Activated T-helper 2 cell treated with anti-CD3 and anti-CD28 coated beads, Interferon-gamma antibody, Interleukin-2, Interleukin-4, amounts not matched to agents 10 μg/mL and 5 μg/mL and 100 μg/mL, durations not matched to agents 14 hours and 24 hours and 36 hours (primary cell): ENCODE measurements around the gene HMX3. TPM values are rescaled to one million over a fixed set of nuclear protein-coding genes. Genes with fewer than 3 reads are reported as not detected.

ENCODE experiments used
- DNase-seq: peaks from one replicate; pipeline ENCODE4 v3.0.0; 2021; ENCODE audit warnings: low spot score
- H3K27ac Mint-ChIP-seq: one replicate; pipeline ENCODE4 v1.8.0; 2021; ENCODE audit warnings: mixed read lengths
- H3K27me3 Mint-ChIP-seq: one replicate; pipeline ENCODE4 v1.8.0; 2021; ENCODE audit warnings: low read depth, mixed read lengths
- H3K36me3 Mint-ChIP-seq: one replicate; pipeline ENCODE4 v1.8.0; 2021; ENCODE audit warnings: low read depth, mixed read lengths
- H3K4me1 Mint-ChIP-seq: one replicate; pipeline ENCODE4 v1.8.0; 2021; ENCODE audit warnings: low read depth, mixed read lengths
- H3K4me3 Mint-ChIP-seq: one replicate; pipeline ENCODE4 v1.8.0; 2021; ENCODE audit warnings: low read depth, mild to moderate bottlenecking, moderate library complexity, mixed read lengths
- H3K9me3 Mint-ChIP-seq: one replicate; pipeline ENCODE4 v1.8.0; 2021; ENCODE audit warnings: mixed read lengths
- intact Hi-C: fragments of 100-400 bp; cut with micrococcal nuclease; formaldehyde crosslinking; loops from one replicate; pipeline ENCODE4 v1.15.1; 2023
- total RNA-seq: library from RNA; stranded (reverse); gene quantifications from 2 replicates; pipeline ENCODE4 v1.2.3, GENCODE V29; 2022

The HMX3 gene
- total RNA-seq, 1 donor from 2014 or later = not detected

DNA sequence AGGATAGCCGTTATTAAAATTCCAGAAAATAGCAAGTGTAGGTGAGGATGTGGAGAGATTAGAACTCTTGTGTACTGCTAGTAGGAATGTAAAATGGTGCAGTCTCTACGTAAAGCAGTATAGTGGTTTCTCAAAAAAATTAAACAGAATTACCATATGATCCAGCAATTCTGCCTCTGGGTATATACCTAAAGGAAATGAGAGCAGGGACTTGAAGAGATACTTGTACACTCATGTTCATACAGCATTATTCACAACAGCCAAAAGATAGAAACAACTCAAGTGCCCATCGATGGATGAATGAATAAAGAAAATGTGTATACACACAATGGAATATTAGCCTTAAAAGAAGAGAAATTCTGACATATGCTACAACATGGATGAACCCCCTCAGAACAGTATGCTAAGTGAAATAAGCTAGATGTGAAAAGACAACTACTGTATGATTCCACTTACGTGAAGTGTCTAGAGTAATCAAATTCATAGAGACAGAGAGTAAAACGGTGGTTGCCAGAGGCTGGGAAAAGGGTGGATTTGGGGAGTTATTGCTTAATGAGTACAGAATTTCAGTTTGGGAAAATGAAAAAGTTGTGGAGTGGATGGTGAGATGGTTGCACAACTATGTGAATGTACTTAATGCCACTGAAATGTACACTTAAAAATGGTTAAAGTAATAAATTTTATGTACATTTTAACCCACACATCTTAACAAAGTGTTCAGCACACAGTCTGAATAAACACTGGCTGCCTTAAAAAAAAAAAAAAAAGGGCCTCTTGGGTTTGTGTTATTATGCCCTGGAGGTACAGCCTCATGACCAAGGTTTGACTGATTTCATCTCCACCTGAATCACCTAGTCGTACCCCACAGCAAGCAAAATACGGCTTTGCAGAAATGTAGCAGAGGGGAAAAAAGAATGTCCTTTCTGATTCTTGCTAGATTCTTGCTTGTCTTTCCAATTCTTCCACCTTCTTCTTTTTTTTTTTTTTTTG is 44.6 kb downstream of the HMX3 start:
- intact Hi-C loops = no loop called here
- Mint-ChIP-seq H3K27me3 (no peaks in the 10 kb centered on the region), H3K4me1 (no peaks in the 10 kb centered on the region), H3K4me3 (no peak overlapping the region), H3K9me3 (peaks cover 27% of the 10 kb centered on the region), H3K36me3 (peaks cover 70% of the 10 kb centered on the region), H3K27ac (no peak overlapping the region)
- no peak for DNase-seq

- Mint-ChIP-seq H3K4me1 (no peaks in the 10 kb centered on the region), H3K27ac (no peak overlapping the region), H3K4me3 (no peak overlapping the region), H3K36me3 (peaks cover 62% of the 10 kb centered on the region), H3K9me3 (peaks cover 36% of the 10 kb centered on the region), H3K27me3 (no peaks in the 10 kb centered on the region)
- intact Hi-C loops = no loop called here
- no peak for DNase-seq
These were observed 48.0 kb downstream of the HMX3 start for GRCh38 chr10:123183724-123184123.

DNA sequence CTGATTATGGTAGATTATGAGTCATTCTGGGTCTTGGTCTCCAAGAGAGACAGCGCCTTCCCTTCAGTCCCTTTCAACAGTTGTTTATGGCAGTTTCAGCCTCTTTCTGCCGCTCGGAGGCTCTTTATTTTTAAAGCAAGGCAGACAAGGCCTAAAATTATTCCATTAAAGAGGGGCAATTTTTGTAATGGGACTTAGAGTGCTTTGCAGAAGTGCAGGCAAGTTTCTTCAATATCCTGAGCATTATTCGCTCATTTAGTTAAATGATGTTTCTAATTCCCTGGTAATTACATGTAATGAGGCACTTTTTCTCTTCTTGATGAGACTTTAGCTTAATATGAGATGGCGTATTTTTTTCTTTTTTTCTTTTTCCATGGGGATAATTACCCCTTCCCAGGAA is 52.0 kb downstream of the HMX3 start:
- Mint-ChIP-seq H3K4me3 (no peak overlapping the region), H3K27ac (no peak overlapping the region), H3K9me3 (peaks cover 33% of the 10 kb centered on the region), H3K36me3 (peaks cover 55% of the 10 kb centered on the region), H3K4me1 (no peaks in the 10 kb centered on the region), H3K27me3 (no peaks in the 10 kb centered on the region)
- DNase-seq = no peak
- intact Hi-C loops = no loop called here

Other genes with a start within 250 kb of the HMX3 start
- gene FAM24A, start 225.4 kb upstream of the HMX3 start, total RNA-seq = not detected in 2 replicates
- gene C10orf88, start 181.7 kb upstream of the HMX3 start, total RNA-seq = 9.1 and 10.0 TPM in 2 replicates
- gene PSTK, start 155.6 kb upstream of the HMX3 start, total RNA-seq = 3.4 TPM in 2 replicates
- 15.0 and 16.1 TPM in 2 replicates for gene IKZF5, start 127.2 kb upstream of the HMX3 start, total RNA-seq
- 21.4 and 23.3 TPM in 2 replicates for gene ACADSB, start 127.0 kb upstream of the HMX3 start, total RNA-seq
- gene HMX2, start 12.2 kb downstream of the HMX3 start, total RNA-seq = not detected in 2 replicates
- 194 and 210 TPM in 2 replicates for gene BUB3, start 18.4 kb downstream of the HMX3 start, total RNA-seq